CD14-positive monocyte (primary cell): Measurements from ENCODE around the gene ARID1B. TPM values are rescaled to one million over a fixed set of nuclear protein-coding genes. Genes with fewer than 3 reads are reported as not detected.

Source experiments
- DNase-seq, 3 donors: peaks; one replicate each; pipeline ENCODE4 v3.0.0-alpha.2; 2011 to 2022
- H2AFZ ChIP-seq: 2 replicates; pipeline ENCODE4 v1.6.0; 2012; ENCODE audit warnings: mild to moderate bottlenecking, low read depth, low read length, inconsistent platforms; ENCODE audit not compliant: insufficient read depth, poor library complexity, severe bottlenecking
- H3K27ac ChIP-seq, 2 donors: 1 replicate in 1 of 2; 2 replicates in 1 of 2; pipeline ENCODE4 v1.5.1; 2012 to 2013; ENCODE audit warnings: low read length in 2 of 2, control low read depth in 1 of 2, inconsistent platforms in 1 of 2, low read depth in 1 of 2, mild to moderate bottlenecking in 1 of 2
- H3K27me3 ChIP-seq, 2 donors: one replicate each; pipeline versions ENCODE4 v1.6.0 to v1.6.1; 2011 to 2013; ENCODE audit warnings: low read length in 2 of 2; ENCODE audit not compliant: control insufficient read depth in 2 of 2, insufficient read depth in 2 of 2
- H3K36me3 ChIP-seq, 2 donors: replicated peaks in 1 of 2; 1 replicate in 1 of 2; 2 replicates in 1 of 2; pipeline versions ENCODE4 v1.5.1 to v1.6.1; 2012 to 2013; ENCODE audit warnings: low read length in 2 of 2, control low read depth in 1 of 2, inconsistent platforms in 1 of 2, mild to moderate bottlenecking in 1 of 2; ENCODE audit not compliant: insufficient read depth in 2 of 2, control insufficient read depth in 1 of 2
- H3K4me1 ChIP-seq, 2 donors: 1 replicate in 1 of 2; 2 replicates in 1 of 2; pipeline versions ENCODE4 v1.5.1 to v1.6.1; 2012 to 2013; ENCODE audit warnings: low read length in 2 of 2, control low read depth in 1 of 2, inconsistent platforms in 1 of 2, mild to moderate bottlenecking in 1 of 2, moderate library complexity in 1 of 2; ENCODE audit not compliant: insufficient read depth in 2 of 2, control insufficient read depth in 1 of 2
- H3K4me2 ChIP-seq: replicated peaks from 2 replicates; pipeline ENCODE3; 2012; ENCODE audit warnings: low read length, moderate library complexity, mild to moderate bottlenecking; ENCODE audit not compliant: poor library complexity, severe bottlenecking; ENCODE audit errors: extremely low read depth
- H3K4me3 ChIP-seq, 3 experiments: fragments of 200-600 bp in 1 of 3; sonication (generic) in 1 of 3; replicated peaks in 1 of 3; 1 replicate in 2 of 3; 2 replicates in 1 of 3; pipeline ENCODE4 v1.5.1; 2011 to 2013; ENCODE audit warnings: low read length in 3 of 3, mild to moderate bottlenecking in 3 of 3, control low read depth in 2 of 3, low read depth in 2 of 3, inconsistent platforms in 1 of 3, moderate library complexity in 1 of 3
- H3K79me2 ChIP-seq: 2 replicates; pipeline ENCODE4 v1.6.0; 2012; ENCODE audit warnings: mild to moderate bottlenecking, control low read depth, inconsistent platforms, low read length, moderate library complexity; ENCODE audit not compliant: insufficient read depth
- H3K9ac ChIP-seq: 2 replicates; pipeline ENCODE4 v1.6.0; 2017; ENCODE audit warnings: low read length, mild to moderate bottlenecking; ENCODE audit not compliant: insufficient read depth, poor library complexity, severe bottlenecking
- H3K9me3 ChIP-seq, 2 donors: replicated peaks in 1 of 2; 1 replicate in 1 of 2; 2 replicates in 1 of 2; pipeline versions ENCODE4 v1.5.1 to v1.6.1; 2012 to 2013; ENCODE audit warnings: low read length in 2 of 2, control low read depth in 1 of 2; ENCODE audit not compliant: control insufficient read depth in 1 of 2, insufficient read depth in 1 of 2
- H4K20me1 ChIP-seq: 2 replicates; pipeline ENCODE4 v1.6.0; 2012; ENCODE audit warnings: mild to moderate bottlenecking, low read length, control low read depth, moderate library complexity; ENCODE audit not compliant: insufficient read depth
- H3K27ac Mint-ChIP-seq, 7 donors: one replicate each; pipeline ENCODE4 v1.8.0; 2020; ENCODE audit warnings: mild to moderate bottlenecking in 7 of 7, mixed read lengths in 7 of 7, moderate library complexity in 6 of 7, inconsistent platforms in 2 of 7
- H3K27me3 Mint-ChIP-seq, 3 donors: one replicate each; pipeline ENCODE4 v1.8.0; 2021 to 2022; ENCODE audit warnings: low read depth in 3 of 3, mild to moderate bottlenecking in 3 of 3, mixed read lengths in 3 of 3, moderate library complexity in 3 of 3, inconsistent platforms in 1 of 3
- H3K36me3 Mint-ChIP-seq, 2 donors: one replicate each; pipeline ENCODE4 v1.8.0; 2020; ENCODE audit warnings: mixed read lengths in 2 of 2, inconsistent platforms in 1 of 2, mild to moderate bottlenecking in 1 of 2
- H3K4me1 Mint-ChIP-seq: one replicate; pipeline ENCODE4 v1.8.0; 2020; ENCODE audit warnings: mild to moderate bottlenecking, mixed read lengths
- H3K4me3 Mint-ChIP-seq, 2 donors: one replicate each; pipeline ENCODE4 v1.8.0; 2020; ENCODE audit warnings: mild to moderate bottlenecking in 2 of 2, mixed read lengths in 2 of 2, moderate library complexity in 1 of 2
- H3K9me3 Mint-ChIP-seq, 7 donors: one replicate each; pipeline ENCODE4 v1.8.0; 2020 to 2022; ENCODE audit warnings: mixed read lengths in 7 of 7, mild to moderate bottlenecking in 6 of 7, moderate library complexity in 6 of 7, inconsistent platforms in 2 of 7
- WGBS: methylation state at CpG from one replicate; pipeline ENCODE4 v1.1.5; 2013; ENCODE audit warnings: missing lambda C conversion rate; ENCODE audit not compliant: insufficient coverage; 5-methylcytosine and 5-hydroxymethylcytosine counted together
- intact Hi-C, 2 donors: fragments of 100-400 bp; cut with micrococcal nuclease; formaldehyde crosslinking; loops; one replicate each; pipeline versions ENCODE4 v1.15.0 to v1.15.1; 2023
- polyA plus RNA-seq, 3 donors: library from polyadenylated mRNA; depleted of rRNA in 1 of 3; unstranded in 2 of 3; stranded (reverse) in 1 of 3; fragments of 300-500 nt in 2 of 3; fragments of >200 nt in 1 of 3; fragmentation: Illumina TruSeq in 2 of 3; gene quantifications; 1 replicate in 2 of 3; 2 replicates in 1 of 3; pipeline ENCODE4 v1.2.3, GENCODE V29; 2012 to 2021
- TF ChIP-seq, protein P1 (sequence below): fragments of 200-600 bp; IDR thresholded peaks from one replicate; pipeline ENCODE4 v1.8.0; 2022; ENCODE audit warnings: antibody characterized with exemption, mild to moderate bottlenecking

ARID1B gene
- polyA plus RNA-seq, 3 donors = 3.2 to 22.1 (median 3.8) TPM

DNA sequence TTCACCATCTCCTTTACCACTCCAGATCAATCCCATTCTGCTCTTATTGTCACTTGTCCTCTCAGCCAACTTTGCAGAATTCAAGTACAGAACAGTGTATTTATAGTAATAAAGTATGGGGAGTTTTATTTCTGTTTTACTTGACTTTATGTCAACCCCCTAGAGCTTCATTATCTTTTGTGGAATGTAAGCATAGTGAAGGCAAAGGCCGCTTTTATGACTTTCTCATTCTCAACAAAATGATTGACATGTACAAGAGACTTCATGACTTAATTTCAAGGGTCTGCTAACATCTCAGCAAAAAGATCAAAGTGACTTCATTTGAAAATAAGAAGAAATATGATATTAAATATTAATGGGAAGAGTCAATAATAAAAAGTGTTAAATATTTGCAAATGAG is 28.7 kb upstream of the ARID1B start:
- intact Hi-C loops = no loop called here
- Histone ChIP-seq H3K4me1 (no peaks in the 10 kb centered on the region), H3K4me2 (no peak overlapping the region), H3K27ac (no peak overlapping the region), H4K20me1 (no peaks in the 10 kb centered on the region), H3K4me3 (no peak overlapping the region), H3K27me3 (no peaks in the 10 kb centered on the region), H3K79me2 (no peaks in the 10 kb centered on the region), H2AFZ (no peak overlapping the region), H3K9ac (no peak overlapping the region), H3K36me3 (no peaks in the 10 kb centered on the region), H3K9me3 (no peaks in the 10 kb centered on the region)
- TF ChIP-seq, protein P1, sequence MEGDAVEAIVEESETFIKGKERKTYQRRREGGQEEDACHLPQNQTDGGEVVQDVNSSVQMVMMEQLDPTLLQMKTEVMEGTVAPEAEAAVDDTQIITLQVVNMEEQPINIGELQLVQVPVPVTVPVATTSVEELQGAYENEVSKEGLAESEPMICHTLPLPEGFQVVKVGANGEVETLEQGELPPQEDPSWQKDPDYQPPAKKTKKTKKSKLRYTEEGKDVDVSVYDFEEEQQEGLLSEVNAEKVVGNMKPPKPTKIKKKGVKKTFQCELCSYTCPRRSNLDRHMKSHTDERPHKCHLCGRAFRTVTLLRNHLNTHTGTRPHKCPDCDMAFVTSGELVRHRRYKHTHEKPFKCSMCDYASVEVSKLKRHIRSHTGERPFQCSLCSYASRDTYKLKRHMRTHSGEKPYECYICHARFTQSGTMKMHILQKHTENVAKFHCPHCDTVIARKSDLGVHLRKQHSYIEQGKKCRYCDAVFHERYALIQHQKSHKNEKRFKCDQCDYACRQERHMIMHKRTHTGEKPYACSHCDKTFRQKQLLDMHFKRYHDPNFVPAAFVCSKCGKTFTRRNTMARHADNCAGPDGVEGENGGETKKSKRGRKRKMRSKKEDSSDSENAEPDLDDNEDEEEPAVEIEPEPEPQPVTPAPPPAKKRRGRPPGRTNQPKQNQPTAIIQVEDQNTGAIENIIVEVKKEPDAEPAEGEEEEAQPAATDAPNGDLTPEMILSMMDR = no peak
- no CpG with 5 or more reads among the region's 1 CpG for WGBS
- Mint-ChIP-seq H3K27me3 (peaks cover 0 to 3% (median 2%) of the 10 kb centered on the region in 3 donors), H3K9me3 (peaks cover 0 to 3% (median 0%) of the 10 kb centered on the region in 7 donors), H3K4me1 (no peaks in the 10 kb centered on the region), H3K27ac (no peak overlapping the region), H3K36me3 (no peaks in the 10 kb centered on the region), H3K4me3 (no peak overlapping the region)
- no peak for DNase-seq

DNA sequence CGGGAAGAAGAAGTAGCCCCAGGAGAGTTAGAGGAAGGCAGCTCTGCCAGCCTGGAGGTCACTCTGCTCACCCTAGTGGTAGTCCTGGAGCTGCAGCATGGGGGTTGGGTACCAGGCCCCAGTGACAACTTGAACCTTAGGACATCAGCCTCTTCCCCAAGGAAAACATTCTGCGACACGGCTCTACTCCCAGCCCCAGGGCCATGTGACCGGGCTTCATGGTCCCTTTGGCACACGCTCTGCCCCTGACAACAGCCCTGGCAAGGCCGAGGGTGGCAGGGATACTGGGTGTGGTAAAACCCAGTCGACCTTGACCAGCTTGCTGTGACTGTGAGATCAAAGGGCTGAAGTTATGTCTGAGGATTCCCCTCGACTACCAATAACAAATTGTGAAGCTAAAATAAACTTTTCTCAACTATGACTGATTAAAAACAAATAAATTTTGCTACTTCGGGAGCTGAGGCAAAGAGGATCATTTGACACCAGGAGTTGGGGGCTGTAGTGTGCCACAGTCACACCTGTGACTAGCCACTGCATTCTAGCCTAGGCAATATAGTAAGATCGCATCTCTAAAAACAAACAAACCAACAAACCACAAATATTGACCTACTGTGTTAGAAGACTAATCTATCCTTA is 24.4 kb upstream of the ARID1B start:
- no peak overlapping the region for H2AFZ ChIP-seq
- Mint-ChIP-seq H3K36me3 (no peaks in the 10 kb centered on the region), H3K4me3 (no peak overlapping the region), H3K4me1 (no peaks in the 10 kb centered on the region), H3K9me3 (peaks cover 0 to 3% (median 0%) of the 10 kb centered on the region in 7 donors), H3K27me3 (peaks cover 0 to 5% (median 3%) of the 10 kb centered on the region in 3 donors), H3K27ac (peak overlapping the region in 1 of 7 donors; percentile 26)
- DNase-seq = peak in 1 of 3 donors; percentile 12
- intact Hi-C loops = no loop called here
- TF ChIP-seq, protein P1 = peak; percentile 35
- no peaks in the 10 kb centered on the region for H3K9me3 ChIP-seq
- WGBS = no CpG with 5 or more reads among the region's 10 CpGs
- no peaks in the 10 kb centered on the region for H3K27me3 ChIP-seq
- no peak overlapping the region for H3K4me2 ChIP-seq
- H3K27ac ChIP-seq = no peak overlapping the region
- H3K4me1 ChIP-seq = no peaks in the 10 kb centered on the region
- no peak overlapping the region for H3K9ac ChIP-seq
- H4K20me1 ChIP-seq = no peaks in the 10 kb centered on the region
- no peaks in the 10 kb centered on the region for H3K36me3 ChIP-seq
- no peak overlapping the region for H3K4me3 ChIP-seq
- H3K79me2 ChIP-seq = no peaks in the 10 kb centered on the region
